ENCODE measurements around the gene NOS1AP. TPM values are rescaled to one million over a fixed set of nuclear protein-coding genes. Genes with fewer than 3 reads are reported as not detected.

Gene NOS1AP
- total and polyA plus RNA-seq, 12 donors = 0.37 to 12.0 (median 3.1) TPM

DNA sequence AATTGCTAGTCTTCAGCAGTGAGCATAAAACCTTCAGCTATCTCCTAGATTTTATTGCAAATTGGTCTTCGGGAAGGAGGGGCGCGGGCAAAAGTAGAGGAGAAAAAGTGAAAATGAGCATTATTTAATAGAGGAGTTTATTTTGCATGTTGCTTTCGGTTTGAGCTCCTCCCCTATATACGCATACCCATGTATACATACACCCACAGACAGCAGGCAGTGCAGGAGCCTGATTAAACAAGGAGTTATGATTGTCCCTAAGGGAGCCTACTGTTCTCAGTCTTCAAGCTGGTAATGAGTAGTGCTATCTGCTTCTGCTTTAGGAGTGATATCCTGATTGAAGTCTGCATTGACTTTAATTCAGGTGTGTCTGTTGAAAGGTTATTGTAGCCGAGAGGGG, 173.3 kb downstream of the NOS1AP start:
- intact Hi-C loops (cut with DNase I) = no loop called here

DNA sequence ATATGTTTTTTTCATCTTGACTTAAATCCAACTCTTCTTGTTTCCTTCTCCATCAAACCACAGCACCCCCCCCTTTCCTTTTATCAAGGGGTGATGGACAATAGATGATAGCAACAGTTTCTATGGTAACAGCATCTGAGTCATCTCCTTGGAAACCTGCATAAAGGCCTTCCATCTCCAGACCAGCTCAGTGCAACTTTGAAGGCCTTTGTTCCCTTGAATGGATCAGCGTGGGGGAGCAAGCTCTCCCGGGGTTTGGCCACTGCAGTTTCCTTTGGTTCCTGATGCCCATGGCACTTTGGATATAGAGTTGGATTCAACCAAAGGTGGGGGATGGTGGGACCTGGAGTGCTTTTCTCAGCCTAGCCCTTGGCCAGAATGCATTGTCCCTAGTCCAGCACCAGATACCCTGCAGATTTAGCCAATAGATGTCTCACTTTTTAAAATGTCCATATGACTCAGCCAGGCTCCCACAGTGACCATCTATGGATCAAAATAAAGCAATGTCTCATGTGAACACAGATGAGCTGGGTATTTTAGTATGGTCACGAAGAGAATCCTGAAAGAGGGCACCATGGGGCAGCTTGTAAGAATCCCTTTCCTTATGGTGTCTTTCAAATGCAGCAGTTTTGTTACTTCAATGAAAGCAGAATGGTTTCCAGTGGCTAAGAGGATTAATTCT, 179.5 kb downstream of the NOS1AP start:
- TF ChIP-seq, protein P1, sequence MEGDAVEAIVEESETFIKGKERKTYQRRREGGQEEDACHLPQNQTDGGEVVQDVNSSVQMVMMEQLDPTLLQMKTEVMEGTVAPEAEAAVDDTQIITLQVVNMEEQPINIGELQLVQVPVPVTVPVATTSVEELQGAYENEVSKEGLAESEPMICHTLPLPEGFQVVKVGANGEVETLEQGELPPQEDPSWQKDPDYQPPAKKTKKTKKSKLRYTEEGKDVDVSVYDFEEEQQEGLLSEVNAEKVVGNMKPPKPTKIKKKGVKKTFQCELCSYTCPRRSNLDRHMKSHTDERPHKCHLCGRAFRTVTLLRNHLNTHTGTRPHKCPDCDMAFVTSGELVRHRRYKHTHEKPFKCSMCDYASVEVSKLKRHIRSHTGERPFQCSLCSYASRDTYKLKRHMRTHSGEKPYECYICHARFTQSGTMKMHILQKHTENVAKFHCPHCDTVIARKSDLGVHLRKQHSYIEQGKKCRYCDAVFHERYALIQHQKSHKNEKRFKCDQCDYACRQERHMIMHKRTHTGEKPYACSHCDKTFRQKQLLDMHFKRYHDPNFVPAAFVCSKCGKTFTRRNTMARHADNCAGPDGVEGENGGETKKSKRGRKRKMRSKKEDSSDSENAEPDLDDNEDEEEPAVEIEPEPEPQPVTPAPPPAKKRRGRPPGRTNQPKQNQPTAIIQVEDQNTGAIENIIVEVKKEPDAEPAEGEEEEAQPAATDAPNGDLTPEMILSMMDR (IDR thresholded peaks at IDR 0.05) = no peak
- no peak for TF ChIP-seq POLR2A (IDR thresholded peaks at IDR 0.05)
- no peak overlapping the region for H3K27ac ChIP-seq
- no peaks in the 10 kb centered on the region for H3K9me3 ChIP-seq (replicated peaks in 1 of 3)
- DNase-seq = no peak
- 67 to 82% (median 76%) methylated on average over 3 of the region's 3 CpGs for WGBS, 4 donors
- no peak overlapping the region for H3K4me3 ChIP-seq
- no peaks in the 10 kb centered on the region for H3K4me1 ChIP-seq (replicated peaks in 1 of 2)
- H3K36me3 ChIP-seq (replicated peaks in 1 of 2) = no peaks in the 10 kb centered on the region
- no peaks in the 10 kb centered on the region for H3K27me3 ChIP-seq
- intact Hi-C loops (cut with DNase I) = no loop called here

More for the DNA sequence above, 173.3 kb downstream of the NOS1AP start:
- Histone ChIP-seq H3K4me3 (no peak overlapping the region), H3K9me3 (replicated peaks in 1 of 3) (no peaks in the 10 kb centered on the region), H3K27me3 (no peaks in the 10 kb centered on the region), H3K4me1 (replicated peaks in 1 of 2) (no peaks in the 10 kb centered on the region), H3K36me3 (replicated peaks in 1 of 2) (no peaks in the 10 kb centered on the region), H3K27ac (no peak overlapping the region)
- no peak for DNase-seq
- 92 to 98% (median 94%) methylated on average over 6 of the region's 6 CpGs for WGBS, 4 donors
- TF ChIP-seq POLR2A (IDR thresholded peaks at IDR 0.05) = no peak
- TF ChIP-seq, protein P1 (IDR thresholded peaks at IDR 0.05) = no peak

DNA sequence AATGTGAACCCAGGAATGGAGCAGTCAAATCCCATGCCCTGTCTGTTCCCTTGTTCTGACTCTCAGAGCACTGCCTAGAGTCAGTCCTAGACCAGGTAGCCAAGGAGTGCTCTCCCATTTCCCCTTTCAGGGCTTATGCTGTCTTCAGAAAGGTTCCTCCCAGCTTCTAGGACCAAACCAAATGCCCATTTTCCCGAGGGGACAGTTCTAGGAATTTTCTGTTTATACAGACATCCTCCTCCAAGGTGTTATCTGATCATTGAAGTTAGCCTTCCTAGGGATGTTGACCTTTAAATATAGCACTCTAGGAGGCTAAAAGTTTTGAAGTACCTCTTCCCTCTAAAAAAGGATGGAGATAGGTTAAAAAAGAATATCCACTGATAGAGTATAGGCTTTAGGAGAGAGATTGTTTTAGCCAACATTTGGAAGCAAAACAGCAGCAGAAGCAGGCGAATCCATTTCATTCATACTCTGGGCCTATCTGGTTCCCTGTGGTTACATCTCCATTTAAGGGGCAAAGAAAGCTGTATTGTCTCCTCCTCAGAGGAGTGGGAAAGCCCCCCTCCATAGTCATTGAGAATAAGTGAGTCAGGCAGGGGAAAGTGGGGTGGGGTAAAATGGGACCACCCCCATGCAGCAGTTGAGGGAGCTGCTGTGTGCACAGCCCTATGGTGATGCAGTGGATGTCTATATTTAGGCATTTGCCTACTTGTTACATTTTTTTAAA, 180.7 kb downstream of the NOS1AP start:
- intact Hi-C loops (cut with DNase I) = no loop called here
- no peaks in the 10 kb centered on the region for H3K36me3 ChIP-seq (replicated peaks in 1 of 2)
- 82 to 94% (median 89%) methylated on average over 2 of the region's 2 CpGs for WGBS, 4 donors

DNA sequence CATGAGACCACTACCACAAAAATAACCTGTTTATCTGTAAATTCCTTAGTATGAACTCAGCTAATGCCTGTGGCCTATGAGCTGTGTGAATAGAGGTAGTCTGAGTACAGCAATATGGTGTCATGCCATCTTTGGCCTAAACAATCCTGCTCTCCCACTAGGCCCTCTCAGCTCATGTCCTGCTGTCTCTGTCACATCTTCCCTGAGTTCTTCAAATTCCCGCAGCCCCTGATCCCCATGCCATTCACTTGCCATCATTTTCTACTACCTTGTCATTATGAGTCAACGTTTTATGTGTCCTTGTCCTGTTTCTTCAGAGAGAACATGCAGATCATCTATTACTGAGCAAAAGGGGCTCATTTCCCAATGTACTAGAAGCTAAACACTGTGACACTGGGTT, 181.6 kb downstream of the NOS1AP start:
- Histone ChIP-seq H3K9me3 (replicated peaks in 1 of 3) (no peaks in the 10 kb centered on the region), H3K36me3 (replicated peaks in 1 of 2) (no peaks in the 10 kb centered on the region), H3K4me3 (no peak overlapping the region), H3K27me3 (no peaks in the 10 kb centered on the region), H3K27ac (no peak overlapping the region), H3K4me1 (replicated peaks in 1 of 2) (no peaks in the 10 kb centered on the region)
- intact Hi-C loops (cut with DNase I) = no loop called here
- DNase-seq = no peak
- TF ChIP-seq, protein P1 (IDR thresholded peaks at IDR 0.05) = no peak
- TF ChIP-seq POLR2A (IDR thresholded peaks at IDR 0.05) = no peak
- WGBS, 4 donors = 54 to 62% (median 59%) methylated on average over 2 of the region's 2 CpGs

More for the DNA sequence above, 180.7 kb downstream of the NOS1AP start:
- no peak for DNase-seq
- Histone ChIP-seq H3K27me3 (no peaks in the 10 kb centered on the region), H3K4me1 (replicated peaks in 1 of 2) (no peaks in the 10 kb centered on the region), H3K4me3 (no peak overlapping the region), H3K27ac (no peak overlapping the region), H3K9me3 (replicated peaks in 1 of 3) (no peaks in the 10 kb centered on the region)
- TF ChIP-seq, protein P1 (IDR thresholded peaks at IDR 0.05) = no peak
- TF ChIP-seq POLR2A (IDR thresholded peaks at IDR 0.05) = no peak
